GM10266 (cell line): ENCODE measurements around the gene SP7.

ENCODE experiments used
- DNase-seq: peaks from one replicate; pipeline ENCODE4 v3.0.0; 2012; ENCODE audit errors: extremely low spot score
- TF ChIP-seq, protein P1 (sequence below): IDR thresholded peaks from 2 replicates; pipeline ENCODE4 v1.5.1; 2012; ENCODE audit warnings: mild to moderate bottlenecking, low read depth; ENCODE audit not compliant: control insufficient read depth, insufficient read depth; ENCODE audit errors: missing control alignments

SP7 gene

DNA sequence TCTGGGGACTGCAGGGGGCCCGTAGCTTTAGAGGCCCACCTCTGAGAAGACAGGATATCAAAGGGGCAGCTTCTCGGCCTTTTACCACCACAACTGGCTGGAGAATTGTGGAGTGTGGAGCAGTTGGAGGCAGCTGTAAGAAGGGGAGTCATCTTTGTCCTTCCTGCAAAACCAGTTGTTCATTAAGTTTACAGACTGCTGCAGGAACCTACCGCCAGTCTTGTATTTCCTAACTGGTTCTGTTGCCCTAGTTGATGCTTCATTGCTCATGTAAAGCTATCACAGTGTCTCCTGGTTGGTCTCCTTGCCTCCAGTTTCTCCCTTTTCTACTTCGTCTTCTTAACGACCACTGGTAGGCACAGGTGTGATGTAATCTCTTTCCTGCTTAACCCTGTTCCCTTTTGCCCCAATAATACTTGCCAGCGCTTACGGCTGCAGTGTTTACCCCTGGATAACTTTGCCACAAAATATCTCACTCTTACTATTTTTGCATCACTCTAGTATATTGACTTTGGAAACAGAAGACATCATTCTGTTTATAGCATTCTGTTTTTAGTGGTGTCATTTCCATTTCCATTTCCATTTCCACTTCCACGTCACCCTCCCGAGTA, 56.2 kb downstream of the SP7 start:
- no peak for DNase-seq
- TF ChIP-seq, protein P1, sequence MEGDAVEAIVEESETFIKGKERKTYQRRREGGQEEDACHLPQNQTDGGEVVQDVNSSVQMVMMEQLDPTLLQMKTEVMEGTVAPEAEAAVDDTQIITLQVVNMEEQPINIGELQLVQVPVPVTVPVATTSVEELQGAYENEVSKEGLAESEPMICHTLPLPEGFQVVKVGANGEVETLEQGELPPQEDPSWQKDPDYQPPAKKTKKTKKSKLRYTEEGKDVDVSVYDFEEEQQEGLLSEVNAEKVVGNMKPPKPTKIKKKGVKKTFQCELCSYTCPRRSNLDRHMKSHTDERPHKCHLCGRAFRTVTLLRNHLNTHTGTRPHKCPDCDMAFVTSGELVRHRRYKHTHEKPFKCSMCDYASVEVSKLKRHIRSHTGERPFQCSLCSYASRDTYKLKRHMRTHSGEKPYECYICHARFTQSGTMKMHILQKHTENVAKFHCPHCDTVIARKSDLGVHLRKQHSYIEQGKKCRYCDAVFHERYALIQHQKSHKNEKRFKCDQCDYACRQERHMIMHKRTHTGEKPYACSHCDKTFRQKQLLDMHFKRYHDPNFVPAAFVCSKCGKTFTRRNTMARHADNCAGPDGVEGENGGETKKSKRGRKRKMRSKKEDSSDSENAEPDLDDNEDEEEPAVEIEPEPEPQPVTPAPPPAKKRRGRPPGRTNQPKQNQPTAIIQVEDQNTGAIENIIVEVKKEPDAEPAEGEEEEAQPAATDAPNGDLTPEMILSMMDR, result no peak

DNA sequence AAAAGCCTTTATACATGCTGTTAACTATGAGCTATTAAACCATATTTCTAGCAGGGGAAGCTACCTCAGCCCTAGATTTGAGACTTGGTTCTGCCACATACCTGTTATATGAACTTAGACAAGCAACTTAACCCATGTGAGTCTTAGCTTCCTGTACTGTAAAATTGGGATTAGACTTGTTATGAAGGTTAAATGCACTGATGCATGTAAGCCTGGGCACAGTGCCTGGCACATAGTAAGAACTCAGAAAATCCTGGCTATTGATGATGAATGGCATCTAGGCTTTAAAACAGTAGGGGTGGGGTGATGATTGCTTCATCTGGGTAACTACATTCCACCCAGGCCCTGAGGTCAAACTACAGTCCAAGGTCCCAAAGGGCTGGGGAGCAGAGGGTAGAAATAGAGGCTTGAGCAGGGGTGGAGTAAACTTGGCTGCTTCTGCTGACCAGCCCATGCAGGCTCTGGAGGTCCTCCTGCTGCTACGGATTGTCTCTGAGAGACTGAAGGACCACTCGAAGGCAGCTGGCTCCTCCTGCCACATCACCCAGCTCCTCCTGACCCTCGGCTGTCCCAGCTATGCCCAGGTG, 56.8 kb downstream of the SP7 start:
- no peak for DNase-seq
- TF ChIP-seq, protein P1, result no peak

DNA sequence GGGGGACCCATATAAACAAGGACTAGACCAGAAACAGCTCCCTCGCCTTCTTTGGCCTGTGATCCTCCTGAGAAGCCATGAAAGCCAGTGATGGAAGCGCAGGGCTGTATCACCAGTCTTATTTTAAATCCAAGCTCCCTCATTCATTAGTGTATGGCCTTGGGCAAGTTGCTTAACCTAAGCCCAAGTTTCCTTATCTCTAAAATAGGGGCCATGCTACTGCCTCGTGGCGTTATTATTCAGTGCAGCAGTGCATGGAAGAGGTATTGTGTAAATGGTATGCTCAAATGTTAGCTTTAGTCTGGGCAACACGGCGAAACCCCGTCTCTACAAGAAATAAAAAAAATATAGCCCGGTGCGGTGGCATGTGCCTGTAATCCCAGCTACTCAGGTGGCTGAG, 58.2 kb downstream of the SP7 start:
- no peak for DNase-seq

More for the DNA sequence above, 58.2 kb downstream of the SP7 start:
- TF ChIP-seq, protein P1, result no peak
